Right lobe of liver (tissue), 4 donors: ENCODE measurements around the gene XRRA1.

ENCODE experiments used
- POLR2A ChIP-seq: fragments of 450-650 bp; IDR thresholded peaks from one replicate; pipeline ENCODE4 v1.6.1; 2017; ENCODE audit warnings: antibody characterized with exemption, mild to moderate bottlenecking
- TF ChIP-seq, protein P1 (sequence below), 4 donors: fragments of 200-600 bp in 3 of 4; fragments of 450-650 bp in 1 of 4; IDR thresholded peaks; one replicate each; pipeline versions ENCODE4 v1.5.1 to v1.8.0; 2016 to 2022; ENCODE audit warnings: antibody characterized with exemption in 4 of 4, mild to moderate bottlenecking in 2 of 4
- donor health status: DM: no; HTN: no; CAD: no.
- donor health status: DM: no; HTN: no; CAD: no.
- donor health status: DM: no; HTN: yes; CAD: no.

DNA sequence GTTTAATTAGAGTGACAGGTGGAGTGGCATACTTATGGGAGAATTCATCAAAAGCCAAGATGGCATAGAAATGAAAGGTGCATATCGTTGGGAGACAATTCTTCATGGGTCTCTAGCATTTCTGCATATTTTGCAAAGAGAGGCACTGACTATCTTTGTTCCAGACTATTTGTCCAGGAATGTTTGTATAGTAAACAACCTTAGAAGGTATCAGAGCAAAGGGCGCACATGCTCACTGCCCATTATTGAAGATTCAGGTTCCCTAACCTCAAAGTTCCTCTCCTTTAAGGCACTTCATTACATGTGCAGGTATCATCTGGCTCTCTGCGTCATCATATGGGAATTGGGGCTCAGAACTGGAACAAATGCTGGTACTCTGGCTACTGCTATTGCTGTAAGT is 35.2 kb upstream of the XRRA1 start:
- TF ChIP-seq, protein P1, sequence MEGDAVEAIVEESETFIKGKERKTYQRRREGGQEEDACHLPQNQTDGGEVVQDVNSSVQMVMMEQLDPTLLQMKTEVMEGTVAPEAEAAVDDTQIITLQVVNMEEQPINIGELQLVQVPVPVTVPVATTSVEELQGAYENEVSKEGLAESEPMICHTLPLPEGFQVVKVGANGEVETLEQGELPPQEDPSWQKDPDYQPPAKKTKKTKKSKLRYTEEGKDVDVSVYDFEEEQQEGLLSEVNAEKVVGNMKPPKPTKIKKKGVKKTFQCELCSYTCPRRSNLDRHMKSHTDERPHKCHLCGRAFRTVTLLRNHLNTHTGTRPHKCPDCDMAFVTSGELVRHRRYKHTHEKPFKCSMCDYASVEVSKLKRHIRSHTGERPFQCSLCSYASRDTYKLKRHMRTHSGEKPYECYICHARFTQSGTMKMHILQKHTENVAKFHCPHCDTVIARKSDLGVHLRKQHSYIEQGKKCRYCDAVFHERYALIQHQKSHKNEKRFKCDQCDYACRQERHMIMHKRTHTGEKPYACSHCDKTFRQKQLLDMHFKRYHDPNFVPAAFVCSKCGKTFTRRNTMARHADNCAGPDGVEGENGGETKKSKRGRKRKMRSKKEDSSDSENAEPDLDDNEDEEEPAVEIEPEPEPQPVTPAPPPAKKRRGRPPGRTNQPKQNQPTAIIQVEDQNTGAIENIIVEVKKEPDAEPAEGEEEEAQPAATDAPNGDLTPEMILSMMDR (IDR thresholded peaks at IDR 0.05) = no peak
- TF ChIP-seq POLR2A = no peak
